HepG2 (cell line): ENCODE data around the gene DHX58. TPM values are rescaled to one million over a fixed set of nuclear protein-coding genes. Genes with fewer than 3 reads are reported as not detected.

Source experiments
- E2F5 ChIP-seq: sonication (generic); formaldehyde crosslinking; conservative IDR thresholded peaks from 2 replicates; pipeline ENCODE4 v1.4.0; 2020; ENCODE audit warnings: missing genetic modification reagents
- FOXP4 ChIP-seq: sonication (generic); formaldehyde crosslinking; IDR thresholded peaks from 2 replicates; pipeline ENCODE4 v1.4.0; 2020; ENCODE audit warnings: missing genetic modification reagents
- GABPB1 ChIP-seq: IDR thresholded peaks from 2 replicates; pipeline ENCODE4 v1.6.1; 2016; ENCODE audit warnings: mild to moderate bottlenecking, missing genetic modification reagents, moderate library complexity, missing compliant biosample characterization
- KLF16 ChIP-seq, 2 experiments: sonication (generic) in 1 of 2; formaldehyde crosslinking in 1 of 2; IDR thresholded peaks; 2 replicates each; pipeline versions ENCODE4 v1.6.1 to v1.8.0; 2016 to 2023; ENCODE audit warnings: missing genetic modification reagents in 2 of 2, missing compliant biosample characterization in 1 of 2
- MTF2 ChIP-seq: sonication (generic); formaldehyde crosslinking; IDR thresholded peaks from 2 replicates; pipeline ENCODE4 v1.5.0; 2020; ENCODE audit warnings: missing genetic modification reagents, borderline replicate concordance
- ZBTB2 ChIP-seq: sonication (generic); formaldehyde crosslinking; IDR thresholded peaks from 2 replicates; pipeline ENCODE4 v1.8.0; 2022; ENCODE audit warnings: low read depth, missing genetic modification reagents
- ZBTB3 ChIP-seq: sonication (generic); formaldehyde crosslinking; IDR thresholded peaks from 2 replicates; pipeline ENCODE4 v1.4.0; 2020; ENCODE audit warnings: low read depth, mild to moderate bottlenecking, moderate library complexity, missing genetic modification reagents, borderline replicate concordance
- ZHX1 ChIP-seq: sonication (generic); formaldehyde crosslinking; IDR thresholded peaks from 2 replicates; pipeline ENCODE4 v1.8.1; 2022; ENCODE audit warnings: low read depth, mild to moderate bottlenecking, missing genetic modification reagents
- ZNF124 ChIP-seq: sonication (generic); formaldehyde crosslinking; IDR thresholded peaks from 2 replicates; pipeline ENCODE4 v1.4.0; 2020; ENCODE audit warnings: missing genetic modification reagents
- ZNF484 ChIP-seq: sonication (generic); formaldehyde crosslinking; IDR thresholded peaks from 2 replicates; pipeline ENCODE4 v1.5.1; 2020; ENCODE audit warnings: mild to moderate bottlenecking, low read depth, missing genetic modification reagents, borderline replicate concordance
- ZNF646 ChIP-seq: sonication (generic); formaldehyde crosslinking; IDR thresholded peaks from 2 replicates; pipeline ENCODE4 v1.9.0; 2021; ENCODE audit warnings: mild to moderate bottlenecking, missing genetic modification reagents
- ZNF703 ChIP-seq: sonication (generic); formaldehyde crosslinking; IDR thresholded peaks from 2 replicates; pipeline ENCODE4 v1.5.1; 2020; ENCODE audit warnings: missing genetic modification reagents, mild to moderate bottlenecking, moderate library complexity, borderline replicate concordance
- ZSCAN31 ChIP-seq: sonication (generic); formaldehyde crosslinking; IDR thresholded peaks from 2 replicates; pipeline ENCODE4 v1.5.0; 2020; ENCODE audit warnings: low read depth, mild to moderate bottlenecking, missing genetic modification reagents
- polyA plus RNA-seq, 8 experiments: library from polyadenylated mRNA; depleted of rRNA in 3 of 8; stranded (reverse) in 7 of 8; unstranded in 1 of 8; fragments of >200 nt; fragmentation: Illumina TruSeq in 4 of 8; extraction: Trizol in 4 of 8; gene quantifications; 2 replicates each; pipeline versions ENCODE4 v1.2.1 to v1.2.3, GENCODE V29; 2011 to 2016; ENCODE audit warnings: low read depth in 4 of 8, missing spikeins in 1 of 8, mixed read lengths in 1 of 8; ENCODE audit not compliant: insufficient read depth in 1 of 8
- total RNA-seq, 5 experiments: library from RNA; depleted of rRNA; stranded (reverse); fragments of >200 nt; fragmentation: Illumina TruSeq; extraction: Trizol; gene quantifications; 2 replicates each; pipeline ENCODE4 v1.2.3, GENCODE V29; 2016; ENCODE audit warnings: low read depth in 1 of 5

Gene DHX58
- total and polyA plus RNA-seq, 2 of the 13 experiments (the other 11 are each of a cell fraction or from before 2014, with no cell fraction given), result 6.7 to 7.8 TPM

GRCh38 chr17:42101513-42102292 is 10.8 kb downstream of the DHX58 start (continued):
- TF ChIP-seq ZNF703 (no peak), ZBTB3 (CRISPR knock-in tag) (no peak), ZBTB2 (CRISPR knock-in tag) (no peak), E2F5 (CRISPR knock-in tag) (no peak), ZSCAN31 (CRISPR knock-in tag) (no peak), ZHX1 (CRISPR knock-in tag) (no peak), ZNF646 (no peak), MTF2 (CRISPR knock-in tag) (peak; percentile 42; the same call in 1 of the 2 replicates), ZNF484 (CRISPR knock-in tag) (no peak), KLF16 (CRISPR knock-in tag; IDR thresholded peaks at IDR 0.05) (no peak), GABPB1 (peak; percentile 50), FOXP4 (CRISPR knock-in tag) (no peak), ZNF124 (CRISPR knock-in tag) (0 out of 2 replicates have a peak, but pooled peaks have one; percentile 23)
